H1 (cell line): ENCODE data around the gene CNFN. TPM values are rescaled to one million over a fixed set of nuclear protein-coding genes. Genes with fewer than 3 reads are reported as not detected.

ENCODE experiments used
- FOSL1 ChIP-seq: IDR thresholded peaks from 2 replicates; pipeline ENCODE4 v1.6.1; 2011; ENCODE audit warnings: mild to moderate bottlenecking, low read depth, low read length, moderate library complexity; ENCODE audit not compliant: insufficient read depth
- JUN ChIP-seq: IDR thresholded peaks from 2 replicates; pipeline ENCODE4 v1.6.1; 2011; ENCODE audit warnings: low read depth, mild to moderate bottlenecking, improper control_type of control experiment, low read length
- JUND ChIP-seq: IDR thresholded peaks from 2 replicates; pipeline ENCODE4 v1.6.1; 2011; ENCODE audit warnings: mild to moderate bottlenecking, improper control_type of control experiment, low read length
- PHF8 ChIP-seq: fragments of 200-600 bp; sonication (generic); conservative IDR thresholded peaks from 2 replicates; pipeline ENCODE4 v1.7.1; 2012; ENCODE audit warnings: low read depth, mild to moderate bottlenecking, inconsistent platforms, low read length, moderate library complexity
- POLR2A ChIP-seq, 2 experiments: IDR thresholded peaks; 1 replicate in 1 of 2; 2 replicates in 1 of 2; pipeline ENCODE4 v1.6.1; 2011; ENCODE audit warnings: low read depth in 2 of 2, low read length in 2 of 2, mild to moderate bottlenecking in 2 of 2; ENCODE audit errors: control extremely low read depth in 1 of 2
- TAF7 ChIP-seq: optimal IDR thresholded peaks from 2 replicates; pipeline ENCODE3; 2011; ENCODE audit warnings: low read depth, mild to moderate bottlenecking, inconsistent platforms, low read length, moderate library complexity, borderline replicate concordance
- TBP ChIP-seq: IDR thresholded peaks from 2 replicates; pipeline ENCODE4 v1.6.1; 2011; ENCODE audit warnings: low read depth, low read length, improper control_type of control experiment
- TEAD4 ChIP-seq: IDR thresholded peaks from 2 replicates; pipeline ENCODE4 v1.6.1; 2012; ENCODE audit warnings: low read depth, low read length, inconsistent platforms, mixed read lengths
- polyA plus RNA-seq, 7 experiments: library from polyadenylated mRNA; depleted of rRNA in 3 of 7; stranded (reverse) in 5 of 7; unstranded in 2 of 7; fragments of >200 nt in 5 of 7; fragments of 200-250 nt in 2 of 7; gene quantifications; 1 replicate in 5 of 7; 2 replicates in 1 of 7; 4 replicates in 1 of 7; pipeline versions ENCODE4 v1.2.1 to v1.2.3, GENCODE V29; 2011 to 2013; ENCODE audit warnings: missing spikeins in 2 of 7, mixed read lengths in 2 of 7
- total RNA-seq: library from RNA; stranded (reverse); fragmentation: NEBNext Ultra II Directional; extraction: Animal tissue kit (Norgen Biotek cat#: 25700); gene quantifications from 2 replicates; pipeline ENCODE4 v1.2.1, GENCODE V29; 2021
- TF ChIP-seq, protein P1 (sequence below): fragments of 300-600 bp; sonication (generic); IDR thresholded peaks from 2 replicates; pipeline ENCODE4 v1.7.1; 2012; ENCODE audit warnings: low read length, moderate library complexity, mild to moderate bottlenecking, inconsistent platforms; ENCODE audit not compliant: insufficient replicate concordance

CNFN gene
- total and polyA plus RNA-seq, 2 of the 8 experiments (the other 6 are each of a cell fraction or from before 2014, with no cell fraction given): 8.9 to 31.5 TPM

GRCh38 chr19:42401365-42402303 is 11.5 kb upstream of the CNFN start (continued):
- TF ChIP-seq, protein P1, sequence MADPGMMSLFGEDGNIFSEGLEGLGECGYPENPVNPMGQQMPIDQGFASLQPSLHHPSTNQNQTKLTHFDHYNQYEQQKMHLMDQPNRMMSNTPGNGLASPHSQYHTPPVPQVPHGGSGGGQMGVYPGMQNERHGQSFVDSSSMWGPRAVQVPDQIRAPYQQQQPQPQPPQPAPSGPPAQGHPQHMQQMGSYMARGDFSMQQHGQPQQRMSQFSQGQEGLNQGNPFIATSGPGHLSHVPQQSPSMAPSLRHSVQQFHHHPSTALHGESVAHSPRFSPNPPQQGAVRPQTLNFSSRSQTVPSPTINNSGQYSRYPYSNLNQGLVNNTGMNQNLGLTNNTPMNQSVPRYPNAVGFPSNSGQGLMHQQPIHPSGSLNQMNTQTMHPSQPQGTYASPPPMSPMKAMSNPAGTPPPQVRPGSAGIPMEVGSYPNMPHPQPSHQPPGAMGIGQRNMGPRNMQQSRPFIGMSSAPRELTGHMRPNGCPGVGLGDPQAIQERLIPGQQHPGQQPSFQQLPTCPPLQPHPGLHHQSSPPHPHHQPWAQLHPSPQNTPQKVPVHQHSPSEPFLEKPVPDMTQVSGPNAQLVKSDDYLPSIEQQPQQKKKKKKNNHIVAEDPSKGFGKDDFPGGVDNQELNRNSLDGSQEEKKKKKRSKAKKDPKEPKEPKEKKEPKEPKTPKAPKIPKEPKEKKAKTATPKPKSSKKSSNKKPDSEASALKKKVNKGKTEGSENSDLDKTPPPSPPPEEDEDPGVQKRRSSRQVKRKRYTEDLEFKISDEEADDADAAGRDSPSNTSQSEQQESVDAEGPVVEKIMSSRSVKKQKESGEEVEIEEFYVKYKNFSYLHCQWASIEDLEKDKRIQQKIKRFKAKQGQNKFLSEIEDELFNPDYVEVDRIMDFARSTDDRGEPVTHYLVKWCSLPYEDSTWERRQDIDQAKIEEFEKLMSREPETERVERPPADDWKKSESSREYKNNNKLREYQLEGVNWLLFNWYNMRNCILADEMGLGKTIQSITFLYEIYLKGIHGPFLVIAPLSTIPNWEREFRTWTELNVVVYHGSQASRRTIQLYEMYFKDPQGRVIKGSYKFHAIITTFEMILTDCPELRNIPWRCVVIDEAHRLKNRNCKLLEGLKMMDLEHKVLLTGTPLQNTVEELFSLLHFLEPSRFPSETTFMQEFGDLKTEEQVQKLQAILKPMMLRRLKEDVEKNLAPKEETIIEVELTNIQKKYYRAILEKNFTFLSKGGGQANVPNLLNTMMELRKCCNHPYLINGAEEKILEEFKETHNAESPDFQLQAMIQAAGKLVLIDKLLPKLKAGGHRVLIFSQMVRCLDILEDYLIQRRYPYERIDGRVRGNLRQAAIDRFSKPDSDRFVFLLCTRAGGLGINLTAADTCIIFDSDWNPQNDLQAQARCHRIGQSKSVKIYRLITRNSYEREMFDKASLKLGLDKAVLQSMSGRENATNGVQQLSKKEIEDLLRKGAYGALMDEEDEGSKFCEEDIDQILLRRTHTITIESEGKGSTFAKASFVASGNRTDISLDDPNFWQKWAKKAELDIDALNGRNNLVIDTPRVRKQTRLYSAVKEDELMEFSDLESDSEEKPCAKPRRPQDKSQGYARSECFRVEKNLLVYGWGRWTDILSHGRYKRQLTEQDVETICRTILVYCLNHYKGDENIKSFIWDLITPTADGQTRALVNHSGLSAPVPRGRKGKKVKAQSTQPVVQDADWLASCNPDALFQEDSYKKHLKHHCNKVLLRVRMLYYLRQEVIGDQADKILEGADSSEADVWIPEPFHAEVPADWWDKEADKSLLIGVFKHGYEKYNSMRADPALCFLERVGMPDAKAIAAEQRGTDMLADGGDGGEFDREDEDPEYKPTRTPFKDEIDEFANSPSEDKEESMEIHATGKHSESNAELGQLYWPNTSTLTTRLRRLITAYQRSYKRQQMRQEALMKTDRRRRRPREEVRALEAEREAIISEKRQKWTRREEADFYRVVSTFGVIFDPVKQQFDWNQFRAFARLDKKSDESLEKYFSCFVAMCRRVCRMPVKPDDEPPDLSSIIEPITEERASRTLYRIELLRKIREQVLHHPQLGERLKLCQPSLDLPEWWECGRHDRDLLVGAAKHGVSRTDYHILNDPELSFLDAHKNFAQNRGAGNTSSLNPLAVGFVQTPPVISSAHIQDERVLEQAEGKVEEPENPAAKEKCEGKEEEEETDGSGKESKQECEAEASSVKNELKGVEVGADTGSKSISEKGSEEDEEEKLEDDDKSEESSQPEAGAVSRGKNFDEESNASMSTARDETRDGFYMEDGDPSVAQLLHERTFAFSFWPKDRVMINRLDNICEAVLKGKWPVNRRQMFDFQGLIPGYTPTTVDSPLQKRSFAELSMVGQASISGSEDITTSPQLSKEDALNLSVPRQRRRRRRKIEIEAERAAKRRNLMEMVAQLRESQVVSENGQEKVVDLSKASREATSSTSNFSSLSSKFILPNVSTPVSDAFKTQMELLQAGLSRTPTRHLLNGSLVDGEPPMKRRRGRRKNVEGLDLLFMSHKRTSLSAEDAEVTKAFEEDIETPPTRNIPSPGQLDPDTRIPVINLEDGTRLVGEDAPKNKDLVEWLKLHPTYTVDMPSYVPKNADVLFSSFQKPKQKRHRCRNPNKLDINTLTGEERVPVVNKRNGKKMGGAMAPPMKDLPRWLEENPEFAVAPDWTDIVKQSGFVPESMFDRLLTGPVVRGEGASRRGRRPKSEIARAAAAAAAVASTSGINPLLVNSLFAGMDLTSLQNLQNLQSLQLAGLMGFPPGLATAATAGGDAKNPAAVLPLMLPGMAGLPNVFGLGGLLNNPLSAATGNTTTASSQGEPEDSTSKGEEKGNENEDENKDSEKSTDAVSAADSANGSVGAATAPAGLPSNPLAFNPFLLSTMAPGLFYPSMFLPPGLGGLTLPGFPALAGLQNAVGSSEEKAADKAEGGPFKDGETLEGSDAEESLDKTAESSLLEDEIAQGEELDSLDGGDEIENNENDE: no peak
- TF ChIP-seq PHF8 (peak; percentile 51; the same call in 1 of the 2 replicates), JUN (no peak), POLR2A (IDR thresholded peaks at IDR 0.05; ENCODE audit: control extremely low read depth in 1 of 2, low read depth in 2 of 2, low read length in 2 of 2) (peak; percentile 38 to 49; a peak in 2 of 3 replicates), TAF7 (peak; percentile 63), FOSL1 (no peak), TEAD4 (peak; percentile 46; the same call in 1 of the 2 replicates), TBP (peak; percentile 55; the same call in 1 of the 2 replicates), JUND (peak; percentile 14; the same call in 1 of the 2 replicates)
